ENCODE data around the gene TRABD2B.

- TF ChIP-seq EZH2 (IDR thresholded peaks at IDR 0.05; ENCODE audit: insufficient read depth, poor library complexity, severe bottlenecking) (no peak), EZH2phosphoT487 (IDR thresholded peaks at IDR 0.05; ENCODE audit: insufficient read depth, low read depth) (no peak)
Measured at GRCh38 chr1:47844558-47844955, 152.6 kb downstream of the TRABD2B start.

Measured in GM23248 (cell line).